Activated CD4-positive, alpha-beta T cell treated with anti-CD3 and anti-CD28 coated beads, Interleukin-2, Interleukin-6, amounts not matched to agents 100 ng/mL and 50 ng/mL, durations not matched to agents 16 hours and 8 hours (primary cell): ENCODE results near the gene CCDC192.

Source experiments
- DNase-seq: peaks from one replicate; pipeline ENCODE4 v3.0.0-alpha.2; 2020

CCDC192 gene

DNA sequence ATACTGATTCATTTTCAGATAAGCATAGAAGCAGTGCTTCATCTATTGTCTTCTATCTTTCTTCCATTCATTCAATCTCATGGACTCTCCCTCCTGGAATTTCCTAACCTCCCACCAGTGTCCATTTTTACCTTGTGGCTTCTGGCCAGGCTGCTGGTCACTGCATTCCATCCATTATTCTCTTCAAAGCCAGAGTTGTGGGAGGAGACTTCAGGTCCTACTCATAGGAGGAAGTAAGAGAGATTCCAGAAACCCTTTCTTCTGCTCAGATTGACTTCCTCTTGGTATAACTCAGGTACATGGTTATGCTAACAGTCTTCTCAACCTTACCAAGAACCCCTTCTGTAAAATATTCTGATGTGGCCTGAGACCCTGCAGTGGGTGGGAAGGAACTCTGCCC lies 227.1 kb downstream of the CCDC192 start:
- DNase-seq, result no peak

DNA sequence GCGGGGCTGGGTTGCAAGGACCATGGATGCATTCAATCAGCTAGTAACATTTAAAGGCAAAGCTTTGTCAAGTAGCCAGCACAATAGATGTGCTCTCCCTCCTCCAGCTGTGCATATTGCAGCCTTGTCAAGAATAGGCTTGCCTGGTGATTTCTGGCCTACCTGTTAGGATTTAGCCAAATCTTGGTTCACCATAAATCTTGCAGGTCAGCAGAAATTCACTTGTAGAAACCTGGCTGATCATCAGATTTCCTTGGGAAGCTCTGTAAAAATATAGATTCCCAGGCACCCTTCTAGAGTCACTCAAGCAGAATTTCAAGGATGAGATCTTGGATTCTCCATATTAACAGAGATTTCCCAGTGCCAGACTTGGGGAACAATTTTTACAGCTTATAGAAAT lies 228.2 kb downstream of the CCDC192 start:
- no peak for DNase-seq

DNA sequence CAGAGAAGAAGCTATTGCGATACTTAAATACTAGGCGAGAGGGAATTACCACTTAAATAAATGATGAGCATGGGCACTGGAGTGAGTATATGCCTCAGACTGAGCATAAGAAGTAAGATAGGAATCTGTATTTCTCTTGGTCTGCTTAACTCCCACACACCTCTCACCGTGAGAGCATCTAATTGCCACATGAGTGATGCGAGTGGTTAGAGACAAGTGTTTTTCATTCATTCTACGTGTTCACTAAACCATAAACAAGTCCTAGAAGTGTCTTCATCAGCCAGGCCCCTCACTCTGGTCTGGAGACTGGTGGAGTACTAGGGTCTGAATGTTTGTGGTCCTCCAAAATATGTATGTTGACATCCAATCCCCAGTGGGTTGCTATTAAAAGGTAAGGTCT lies 230.2 kb downstream of the CCDC192 start:
- DNase-seq, result no peak

DNA sequence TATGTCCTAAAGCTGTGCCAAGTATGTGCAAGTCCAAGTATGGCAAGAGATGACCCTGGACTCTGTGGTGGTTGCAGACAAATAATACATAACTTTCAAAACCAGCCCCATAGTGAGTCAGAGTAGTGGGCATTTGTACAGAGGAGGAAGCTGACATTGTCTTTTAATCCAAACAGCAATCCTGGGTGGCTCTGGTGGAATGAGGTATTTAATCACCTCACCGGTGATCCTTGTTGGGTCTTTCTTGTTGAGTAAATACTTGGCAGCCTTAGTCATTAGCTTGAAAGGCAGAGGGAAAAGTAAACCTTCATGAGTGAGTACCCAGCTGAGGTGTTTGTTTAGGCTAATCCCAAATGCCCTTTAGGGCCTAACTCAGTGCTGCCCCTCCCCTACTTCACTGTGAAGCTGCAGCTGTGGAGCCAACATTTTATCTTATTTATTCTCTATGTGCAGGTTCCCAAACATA lies 231.6 kb downstream of the CCDC192 start:
- no peak for DNase-seq

DNA sequence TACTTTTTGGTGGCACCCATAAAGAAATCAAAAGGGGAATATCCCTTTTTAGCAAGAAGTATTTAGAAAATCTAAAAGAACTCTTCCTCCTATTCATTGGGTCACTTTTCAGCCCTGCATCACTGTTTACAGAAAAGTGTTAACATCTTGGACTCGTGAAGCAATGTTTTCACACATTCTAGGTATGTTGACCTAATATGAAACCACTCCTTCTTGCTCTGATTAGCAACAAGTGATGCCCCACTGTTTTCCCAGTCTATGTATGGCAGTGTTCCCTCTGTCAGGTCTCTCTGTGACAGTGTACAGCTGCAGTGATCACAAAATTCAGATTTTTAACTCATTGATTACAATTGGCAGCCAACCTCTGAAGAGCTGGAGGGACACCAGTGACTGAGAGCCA lies 232.2 kb downstream of the CCDC192 start:
- no peak for DNase-seq

DNA sequence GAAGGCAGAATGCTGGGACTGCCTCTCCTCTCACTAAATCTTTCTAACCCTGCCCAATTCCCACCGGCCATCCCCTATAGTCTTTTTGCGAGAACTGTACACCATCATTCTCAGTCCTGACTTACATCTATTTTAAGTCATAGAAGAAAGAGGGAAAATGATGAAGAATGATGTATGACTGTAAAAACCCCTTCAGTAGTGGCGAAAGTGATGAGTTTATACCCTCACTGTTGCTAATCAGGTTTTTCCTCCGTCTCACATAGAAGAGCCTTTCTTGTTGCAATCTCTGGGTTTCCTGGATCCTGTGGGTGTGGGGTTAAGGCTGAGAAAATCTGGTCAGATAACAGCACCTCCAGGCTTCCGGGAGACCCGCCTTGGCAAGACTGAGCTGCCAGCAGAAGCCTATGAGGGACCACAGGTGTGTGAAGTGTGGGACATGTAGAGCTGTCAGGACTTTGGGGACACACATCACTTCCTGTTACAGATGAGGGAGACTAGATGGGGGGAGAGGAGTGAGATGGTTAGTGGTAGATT lies 233.3 kb downstream of the CCDC192 start:
- DNase-seq, result no peak

DNA sequence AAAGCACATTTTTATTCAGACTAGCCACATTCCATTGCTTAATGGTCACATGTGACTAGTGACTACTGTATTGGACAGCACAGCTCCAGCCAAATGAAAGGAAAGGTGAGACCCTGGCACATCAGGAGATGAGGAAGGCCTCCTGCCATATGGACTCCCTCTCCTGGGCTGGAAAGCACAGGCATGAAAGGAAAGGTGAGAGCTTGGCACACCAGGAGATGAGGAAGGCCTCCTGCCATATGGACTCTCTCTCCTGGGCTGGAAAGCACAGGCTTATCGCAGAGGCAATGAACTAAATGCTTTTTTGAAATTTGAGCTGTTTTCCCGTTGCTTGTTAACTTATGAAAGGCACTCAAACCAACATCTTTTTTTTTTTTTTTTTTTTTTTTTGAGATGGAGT lies 235.6 kb downstream of the CCDC192 start:
- no peak for DNase-seq

DNA sequence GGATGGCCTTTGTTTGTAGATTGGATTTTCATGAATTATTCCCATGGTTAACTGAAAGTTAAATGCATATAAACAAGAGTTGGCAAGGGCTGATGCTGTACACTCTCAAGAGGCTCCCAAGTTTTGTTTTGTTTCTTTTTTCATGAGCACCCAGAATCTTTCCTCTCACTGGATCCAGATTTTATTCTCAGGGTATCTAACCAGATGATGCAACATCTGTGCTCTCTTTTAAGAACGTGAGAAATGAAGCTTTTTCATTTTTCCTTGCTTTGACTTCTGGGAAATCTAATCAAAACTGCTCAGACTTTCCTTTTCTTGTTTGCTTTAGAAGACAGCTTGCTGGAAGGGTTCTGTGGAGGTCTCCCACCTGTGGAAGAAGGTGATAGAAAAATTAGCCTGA lies 237.7 kb downstream of the CCDC192 start:
- DNase-seq, result no peak

DNA sequence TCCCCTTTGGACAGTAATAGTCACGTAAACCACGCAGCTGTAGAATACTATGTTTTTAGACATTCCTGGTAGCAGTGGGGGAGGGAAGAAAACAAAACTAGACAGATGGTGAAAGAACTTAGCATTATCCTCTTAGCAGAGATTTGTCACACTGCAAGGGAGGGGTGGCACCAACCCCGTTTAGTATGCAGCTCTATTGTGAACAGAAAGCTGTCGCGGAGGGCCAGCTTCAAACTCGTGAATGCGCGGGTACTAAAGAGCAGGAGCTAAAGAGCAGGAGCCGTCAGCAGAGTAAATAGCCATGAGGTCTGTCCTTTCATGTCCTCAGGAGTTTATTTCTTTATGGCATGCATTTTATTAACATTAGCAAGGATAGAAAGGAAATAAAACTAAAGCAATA lies 238.5 kb downstream of the CCDC192 start:
- no peak for DNase-seq

DNA sequence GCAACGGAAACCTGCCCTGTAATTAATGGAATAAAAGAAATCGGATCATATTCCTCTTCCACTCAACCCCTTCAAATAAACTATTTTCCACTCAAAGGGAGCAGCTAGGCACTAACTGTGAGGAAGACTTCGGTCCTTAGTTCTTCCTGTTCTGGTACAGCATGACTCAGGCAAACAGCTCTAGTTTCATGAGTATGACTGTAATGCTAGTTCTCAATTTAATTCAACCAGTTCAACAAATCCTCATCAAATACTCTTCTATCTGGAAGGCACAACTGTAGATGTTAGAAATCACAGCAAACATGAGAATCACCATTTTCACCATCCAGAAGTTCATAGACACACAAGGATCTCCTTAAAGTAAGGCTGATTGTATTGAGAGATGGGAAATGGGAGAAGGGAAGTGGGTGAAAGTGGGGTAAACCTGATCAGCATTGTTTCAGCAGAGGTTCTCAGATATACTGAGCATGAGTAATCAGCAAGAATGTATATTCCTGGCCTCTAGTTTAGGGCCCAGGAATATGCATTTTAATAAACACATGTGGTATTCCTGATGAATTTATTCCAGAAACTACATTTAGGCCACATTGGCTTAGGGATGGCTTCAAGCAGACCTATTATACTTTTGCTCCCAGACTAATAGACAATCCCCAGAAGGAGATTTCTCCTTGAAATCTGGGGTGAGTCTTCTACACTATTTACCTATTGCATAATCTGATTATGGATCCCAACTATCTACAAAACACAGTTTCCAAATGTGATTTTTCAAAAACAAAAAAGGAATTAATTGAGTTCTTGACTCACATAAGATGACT lies 239.3 kb downstream of the CCDC192 start:
- DNase-seq, result no peak

DNA sequence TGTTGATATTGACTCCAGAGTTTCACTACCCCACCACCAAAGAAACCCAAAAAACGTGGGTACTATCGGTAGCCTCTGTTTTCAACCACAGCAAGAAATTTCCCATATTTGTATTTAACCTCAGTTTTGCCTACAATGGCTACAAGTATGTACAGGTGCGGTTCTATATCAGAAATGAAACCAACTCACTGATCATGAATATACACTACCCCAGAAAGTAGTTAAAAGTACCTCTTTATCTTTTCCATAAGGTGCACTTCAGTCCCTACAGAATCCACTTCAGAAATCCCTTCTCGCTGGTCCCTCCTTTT lies 239.8 kb downstream of the CCDC192 start:
- DNase-seq, result no peak

DNA sequence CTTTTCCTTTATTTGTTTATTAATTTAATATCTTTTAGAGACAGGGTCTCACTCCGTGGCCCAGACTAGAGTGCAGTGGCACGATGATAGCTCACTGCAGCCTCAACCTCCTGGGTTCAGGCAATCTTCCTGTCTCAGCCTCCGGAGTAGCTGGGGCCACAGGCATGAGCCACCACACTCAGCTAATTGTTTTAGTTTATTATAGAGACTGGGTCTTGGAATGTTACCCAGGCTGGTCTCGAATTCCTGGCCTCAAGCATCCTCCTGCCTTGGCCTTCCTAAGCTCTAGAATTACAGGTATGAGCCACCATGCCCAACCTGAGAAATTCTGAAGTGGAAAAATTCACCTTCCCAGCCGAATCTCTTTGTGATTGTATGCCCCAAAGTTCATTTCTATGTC lies 240.9 kb downstream of the CCDC192 start:
- no peak for DNase-seq

DNA sequence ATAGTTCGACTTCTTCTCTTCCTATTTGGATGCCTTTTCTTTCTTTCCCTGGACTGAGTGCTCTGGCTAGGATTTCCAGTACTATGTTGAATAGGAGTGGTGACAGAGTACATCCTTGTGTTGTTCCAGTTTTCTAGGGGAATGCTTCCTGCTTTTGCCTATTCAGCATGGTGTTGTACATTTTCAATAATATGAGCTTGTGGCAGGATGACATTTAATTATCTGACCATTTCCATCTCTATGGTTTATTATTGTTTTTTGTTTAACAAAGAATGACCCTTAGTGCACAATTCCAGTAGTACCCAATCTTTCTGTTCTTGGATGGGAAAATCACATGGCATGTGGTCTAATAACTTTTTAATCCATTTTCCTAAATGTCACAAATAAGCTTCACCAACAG lies 244.8 kb downstream of the CCDC192 start:
- no peak for DNase-seq

DNA sequence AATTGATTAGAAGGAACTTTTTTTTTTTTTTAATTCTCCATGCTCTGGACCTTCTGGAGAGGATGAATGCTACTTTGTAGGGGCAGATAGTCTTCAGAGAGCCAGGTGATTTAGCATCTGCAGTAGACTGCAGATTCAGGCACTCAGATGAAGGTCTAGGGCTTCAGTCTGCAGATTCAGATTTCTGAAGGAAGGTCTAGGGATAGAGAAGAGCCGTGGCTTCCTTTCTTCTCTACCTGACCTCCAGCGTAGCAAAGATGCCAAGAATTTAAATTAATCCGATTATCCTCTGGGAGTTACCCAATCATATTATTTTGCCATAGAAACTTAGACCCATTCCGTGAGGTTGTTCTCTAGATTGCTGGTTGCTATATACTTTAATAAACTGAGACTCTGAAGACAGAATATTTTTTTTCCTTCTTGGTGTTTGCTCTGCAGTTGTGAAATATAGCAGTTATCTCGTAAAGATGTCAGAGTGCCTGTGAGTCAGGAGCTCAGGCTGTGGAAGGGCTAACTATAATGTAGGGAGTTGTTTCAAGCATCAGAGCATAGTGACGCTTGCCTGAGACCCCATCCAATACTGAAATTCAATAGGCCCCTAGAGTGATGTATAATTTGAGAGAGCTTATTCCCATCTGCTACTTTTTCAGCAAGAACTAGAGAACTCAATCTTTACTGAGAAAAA lies 247.7 kb downstream of the CCDC192 start:
- DNase-seq, result no peak

DNA sequence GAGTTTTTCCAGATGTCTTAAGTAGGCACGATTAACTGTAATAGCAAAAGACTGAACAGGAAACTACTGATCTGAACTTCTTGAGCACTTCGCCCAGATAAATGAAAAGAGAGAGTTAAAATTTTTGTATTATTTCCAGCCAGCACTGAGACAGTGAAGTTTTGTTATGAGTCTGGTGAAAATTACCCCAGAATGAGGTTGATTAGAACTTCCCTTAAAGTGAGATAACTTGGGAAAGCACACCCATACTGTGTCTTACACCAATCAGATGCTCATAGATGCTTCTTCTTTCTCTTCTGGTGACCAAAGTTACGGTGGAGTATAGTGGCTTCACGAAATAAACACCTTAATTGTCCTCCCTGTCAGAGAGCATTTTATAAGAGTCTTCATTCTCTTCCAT lies 248.6 kb downstream of the CCDC192 start:
- DNase-seq, result no peak

DNA sequence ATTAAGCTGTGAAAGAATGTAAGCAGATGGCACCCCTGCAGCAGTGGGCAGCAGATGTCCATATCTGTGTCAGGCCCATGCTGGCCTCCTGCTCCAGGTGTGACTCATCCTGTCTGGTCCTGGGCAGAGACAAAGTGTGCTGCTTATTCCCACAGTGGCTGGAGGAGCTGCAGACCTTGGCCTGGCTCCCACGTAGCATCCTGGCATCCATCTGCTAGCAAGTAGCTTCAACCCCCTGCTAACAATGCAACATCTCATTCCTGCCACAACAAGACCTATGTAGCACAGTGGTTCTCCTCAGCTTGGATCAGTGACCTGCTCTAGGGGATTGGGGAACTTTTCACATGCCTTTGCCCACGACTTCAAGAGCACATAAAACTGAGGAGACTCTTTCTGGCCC lies 254.0 kb downstream of the CCDC192 start:
- DNase-seq, result no peak

DNA sequence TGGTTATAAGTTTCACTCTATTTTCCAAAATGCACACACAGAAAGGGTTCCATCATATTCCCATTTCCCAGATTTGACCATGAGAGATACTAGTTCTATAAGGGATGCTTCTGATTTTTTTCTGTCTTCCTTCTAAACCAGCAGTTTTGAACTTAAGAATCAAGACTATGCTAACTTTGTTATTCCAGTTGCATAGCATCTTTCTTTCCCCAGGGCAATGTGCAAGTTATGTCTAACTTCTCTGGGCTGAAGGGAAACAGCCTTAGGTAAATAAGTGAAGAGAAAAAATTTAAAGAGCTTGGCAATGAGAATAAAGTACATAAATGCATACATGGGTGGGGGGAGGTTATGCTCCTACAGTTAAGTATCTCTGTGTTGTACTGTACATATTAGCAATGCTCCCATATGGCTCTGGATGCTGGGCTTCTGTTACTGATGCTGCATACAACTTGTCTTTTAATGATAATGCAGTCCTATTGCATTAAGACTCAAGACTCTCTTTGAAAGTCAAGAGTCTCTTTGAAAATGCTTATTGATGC lies 254.6 kb downstream of the CCDC192 start:
- no peak for DNase-seq

DNA sequence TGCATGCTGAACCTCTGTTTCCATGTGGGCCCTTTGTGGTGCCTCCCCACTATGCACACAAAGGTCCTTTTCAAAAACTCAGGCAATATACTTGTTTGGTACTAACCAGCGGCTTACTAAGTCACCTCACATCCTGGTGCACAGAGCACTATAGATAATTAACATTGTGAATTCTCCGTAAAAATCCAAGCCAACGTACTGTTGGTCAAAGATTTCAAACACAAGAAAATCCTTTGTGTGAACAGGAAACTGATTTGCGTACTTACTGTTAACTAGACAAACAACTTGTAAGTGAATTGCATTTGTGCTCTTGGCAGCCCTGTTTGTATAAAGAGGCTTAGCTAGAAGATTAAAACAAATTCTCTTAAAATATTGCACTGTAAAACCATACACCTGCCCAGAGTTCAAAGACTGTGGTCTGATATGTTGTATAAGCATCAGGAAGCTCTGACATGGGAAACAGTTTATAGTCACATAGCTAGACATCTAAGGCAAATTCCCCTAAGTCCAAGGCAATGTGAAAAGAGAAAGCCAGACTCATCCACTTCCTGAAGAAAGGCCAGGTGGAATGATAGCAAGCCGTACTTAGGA lies 255.3 kb downstream of the CCDC192 start:
- no peak for DNase-seq

DNA sequence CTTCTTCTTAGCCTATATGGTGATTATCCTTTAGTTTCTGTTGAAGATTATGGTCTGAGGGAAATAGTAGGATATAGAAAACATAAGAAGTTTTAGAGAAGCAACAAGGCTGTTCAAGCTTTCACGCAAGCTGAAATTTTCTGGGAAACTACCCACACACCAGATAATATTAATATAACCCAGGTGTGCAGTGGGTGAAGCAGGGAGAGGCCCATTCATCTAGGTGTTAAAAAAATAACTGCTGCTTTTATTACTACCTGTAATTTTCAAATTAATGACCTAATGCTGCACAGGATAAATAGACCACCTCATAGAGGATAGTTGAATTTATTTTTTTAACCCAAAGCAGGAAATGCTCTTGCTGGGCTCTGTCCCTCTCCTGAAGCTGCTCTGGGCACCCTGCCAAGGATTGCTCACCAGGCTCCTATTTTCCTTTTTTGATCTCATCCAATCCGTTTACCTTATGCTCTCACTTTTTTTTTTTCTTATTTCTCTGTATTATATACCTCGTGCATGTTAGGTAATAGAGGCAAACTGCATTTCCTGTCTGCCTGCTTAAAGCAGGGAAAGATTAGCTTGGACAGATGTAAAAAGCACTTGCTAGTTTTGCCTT lies 256.1 kb downstream of the CCDC192 start:
- DNase-seq, result no peak

DNA sequence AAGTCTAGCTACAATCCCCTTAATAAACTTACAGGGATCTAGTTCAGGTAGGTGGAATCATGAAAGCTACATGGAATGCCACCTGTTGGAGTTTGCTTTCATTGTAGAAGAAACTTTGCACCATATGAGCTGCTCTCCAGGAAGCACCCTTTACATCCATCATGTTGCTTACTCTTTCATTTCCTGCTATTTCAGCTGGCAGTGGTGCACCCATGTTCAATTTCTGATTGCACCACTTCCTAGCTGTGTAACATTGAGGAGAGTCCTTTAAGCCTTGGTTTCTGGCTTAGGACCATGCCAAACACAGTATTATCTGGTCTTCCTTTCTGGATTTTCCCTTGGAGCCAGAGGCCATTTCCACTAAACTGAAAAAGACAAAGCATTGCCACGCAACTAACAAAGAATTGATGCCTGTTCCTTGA lies 257.1 kb downstream of the CCDC192 start:
- no peak for DNase-seq

DNA sequence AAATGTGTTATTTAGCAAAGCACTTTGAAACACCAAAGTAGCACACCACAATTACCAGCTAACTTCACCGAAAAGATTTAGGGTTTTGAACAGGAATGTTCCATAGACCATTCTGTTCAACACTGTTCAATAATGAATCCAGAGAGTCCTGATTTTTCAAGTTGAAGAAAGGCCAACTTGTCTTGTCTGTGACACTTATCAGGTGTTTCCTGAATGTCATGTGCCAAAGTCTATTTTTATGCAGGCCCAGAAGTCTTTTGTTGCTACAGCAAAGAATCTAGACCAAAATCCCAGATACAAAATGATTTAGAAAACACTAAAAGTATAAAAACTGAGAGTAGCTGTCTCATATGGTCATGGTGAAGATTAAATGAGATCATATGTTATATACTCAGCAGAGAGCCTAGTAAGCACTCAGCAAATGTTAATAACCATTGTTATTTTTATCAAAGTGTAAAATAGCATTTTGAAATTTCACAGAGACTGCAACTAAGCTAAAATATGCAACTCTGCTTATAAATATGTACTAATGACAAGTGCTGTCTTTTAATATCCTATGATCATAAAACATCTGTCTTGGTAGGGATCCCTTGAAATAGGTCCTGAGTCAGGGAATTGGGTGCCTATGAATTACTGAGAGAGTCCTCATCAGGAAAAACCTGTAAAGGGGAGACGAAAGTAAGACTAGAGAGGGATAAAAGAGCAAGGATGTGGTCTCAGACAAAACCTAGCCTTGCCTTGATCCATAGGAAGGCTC lies 258.0 kb downstream of the CCDC192 start:
- no peak for DNase-seq

DNA sequence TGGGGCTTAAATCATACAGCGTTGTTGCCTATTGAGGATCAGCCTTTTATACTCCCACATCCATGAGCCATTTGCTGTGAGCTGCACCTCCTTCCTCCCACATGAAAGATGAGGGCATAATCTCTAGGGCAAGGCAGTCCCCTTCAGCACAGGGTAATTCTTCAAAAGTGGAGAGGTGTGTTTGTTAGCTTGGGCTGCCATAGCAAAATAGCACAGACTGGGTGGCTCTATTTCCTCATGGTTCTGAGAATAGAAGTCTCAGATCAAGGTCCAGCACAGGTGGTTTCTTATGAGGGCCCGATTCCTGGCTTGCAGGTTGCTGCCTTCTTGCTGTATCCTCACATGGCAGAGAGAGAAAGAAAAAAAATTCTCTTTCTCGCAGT lies 258.6 kb downstream of the CCDC192 start:
- no peak for DNase-seq

DNA sequence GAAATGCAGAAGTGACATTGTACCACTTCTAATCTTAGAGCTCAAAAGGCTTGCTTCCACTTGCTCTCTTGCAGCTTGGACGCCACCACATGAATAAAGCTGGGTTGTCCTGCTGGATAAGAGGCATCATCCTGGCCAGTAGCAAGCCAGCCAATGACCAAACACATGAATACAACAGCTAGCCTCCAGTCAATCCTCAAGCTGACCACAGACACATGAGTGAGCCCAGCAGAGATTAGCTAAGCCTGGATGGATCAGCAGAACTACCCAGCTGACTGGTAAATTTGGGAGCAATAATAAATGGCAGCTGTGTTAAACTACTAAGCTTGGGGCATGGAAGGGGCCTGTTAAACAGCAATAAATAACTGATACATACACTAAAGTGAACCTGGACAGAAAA lies 259.3 kb downstream of the CCDC192 start:
- no peak for DNase-seq
